Measurements from ENCODE around the gene SNX8. TPM values are rescaled to one million over a fixed set of nuclear protein-coding genes. Genes with fewer than 3 reads are reported as not detected.

Gene SNX8
- total RNA-seq, 1 donor from 2014 or later, result 8.3 TPM

DNA sequence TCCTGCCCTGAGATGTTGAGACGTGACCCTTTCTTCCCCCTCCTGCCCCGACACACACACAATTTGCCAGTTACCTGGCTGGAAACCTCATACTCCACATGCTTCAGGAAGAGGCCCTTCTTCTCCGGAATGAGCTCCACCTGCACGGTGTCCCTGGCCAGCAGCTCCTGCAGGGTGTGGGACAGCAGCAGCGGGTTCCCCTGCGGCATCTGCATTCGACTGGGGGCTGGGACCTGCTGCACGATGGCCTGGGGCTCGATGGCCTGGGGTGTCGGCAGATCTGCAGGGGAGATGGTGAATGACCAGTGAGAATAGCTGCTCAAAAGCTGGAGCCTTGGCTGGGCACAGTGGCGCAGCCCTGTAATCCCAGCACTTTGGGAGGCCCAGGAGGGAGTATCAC is 36.2 kb downstream of the SNX8 start:
- no peaks in the 10 kb centered on the region for H3K9me3 ChIP-seq
- no peaks in the 10 kb centered on the region for H3K36me3 ChIP-seq
- TF ChIP-seq POLR2A (IDR thresholded peaks at IDR 0.05), result no peak
- no peak for TF ChIP-seq CTCF (IDR thresholded peaks at IDR 0.05)
- TF ChIP-seq POLR2AphosphoS5 (IDR thresholded peaks at IDR 0.05; ENCODE audit: insufficient read depth in 1 of 2, low read depth in 1 of 2), result no peak
- intact Hi-C loops (cut with DNase I), result no loop called here
- H3K27me3 ChIP-seq, result no peaks in the 10 kb centered on the region
- peaks cover 22% of the 10 kb centered on the region for H3K4me1 ChIP-seq
- no peak overlapping the region for H3K27ac ChIP-seq
- H3K4me3 ChIP-seq, result no peak overlapping the region
- no peak for DNase-seq (ENCODE audit: extremely low spot score in 2 of 2)

DNA sequence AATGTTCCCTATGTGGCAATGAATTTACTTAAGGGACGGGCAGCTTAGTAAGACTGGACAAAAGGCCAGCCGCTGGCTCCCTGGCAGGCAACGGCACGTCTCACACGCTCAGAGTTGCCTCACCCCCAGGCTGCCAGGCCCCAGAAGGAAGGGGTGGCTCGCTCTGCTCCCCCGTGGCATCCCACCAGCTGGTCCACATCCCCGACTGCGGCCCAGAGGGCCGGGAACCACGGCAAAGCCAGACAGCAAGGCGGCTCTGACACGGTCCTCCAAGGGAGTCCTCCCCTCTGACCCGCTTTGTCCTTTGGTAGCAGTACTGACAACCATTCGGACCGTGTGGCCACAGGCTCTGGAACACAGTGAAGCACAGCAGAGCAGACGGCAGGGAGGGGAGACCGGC is 38.1 kb downstream of the SNX8 start:
- Histone ChIP-seq H3K27ac (no peak overlapping the region), H3K9me3 (no peaks in the 10 kb centered on the region), H3K36me3 (peaks cover 0 to 3% of the 10 kb centered on the region in 2 donors), H3K4me1 (peaks cover 10% of the 10 kb centered on the region), H3K27me3 (no peaks in the 10 kb centered on the region), H3K4me3 (no peak overlapping the region)
- TF ChIP-seq CTCF (IDR thresholded peaks at IDR 0.05), result no peak
- TF ChIP-seq POLR2A (IDR thresholded peaks at IDR 0.05), result no peak
- TF ChIP-seq POLR2AphosphoS5 (IDR thresholded peaks at IDR 0.05; ENCODE audit: insufficient read depth in 1 of 2, low read depth in 1 of 2), result no peak
- intact Hi-C loops (cut with DNase I), result no loop called here
- no peak for DNase-seq (ENCODE audit: extremely low spot score in 2 of 2)

DNA sequence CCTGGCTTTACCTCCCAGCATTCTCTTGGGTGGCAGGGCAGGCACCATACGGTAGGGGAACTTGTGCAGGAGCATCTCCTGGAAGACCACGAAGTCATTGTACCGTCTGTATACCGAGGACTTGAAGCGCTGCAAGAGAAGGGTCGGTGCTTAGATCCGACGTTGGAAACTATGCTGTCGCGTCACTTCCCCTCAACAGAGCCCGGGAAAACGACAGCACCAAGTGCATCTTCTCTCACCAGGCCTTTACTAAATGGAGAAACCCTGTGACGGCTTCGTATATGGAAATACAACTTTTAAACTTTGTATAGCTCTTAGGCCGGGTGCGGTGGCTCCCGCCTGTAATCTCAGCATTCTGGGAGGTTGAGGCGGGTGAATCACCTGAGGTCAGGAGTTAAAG is 39.1 kb downstream of the SNX8 start:
- no peak for DNase-seq (ENCODE audit: extremely low spot score in 2 of 2)

DNA sequence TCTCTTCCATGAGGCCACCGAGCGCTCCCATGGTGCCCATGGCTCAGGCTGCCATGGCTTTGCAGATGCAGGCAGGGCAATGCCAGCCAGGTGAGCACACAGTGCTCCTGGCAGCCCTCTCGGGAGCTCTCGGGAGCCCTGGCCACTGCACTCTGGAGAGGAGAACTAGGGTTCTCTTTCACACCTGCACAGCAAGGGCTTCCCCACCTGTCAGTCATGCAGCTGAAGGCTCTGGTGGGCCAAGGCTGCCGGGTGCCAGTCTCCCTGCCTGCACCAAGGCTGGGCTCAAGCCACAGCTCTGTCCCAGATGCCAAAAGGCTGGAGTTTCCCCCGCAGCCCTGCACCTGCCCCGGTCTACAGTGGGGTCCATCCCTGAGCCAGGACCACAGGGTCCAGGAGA is 39.6 kb downstream of the SNX8 start:
- H3K27me3 ChIP-seq, result no peaks in the 10 kb centered on the region
- peaks cover 0 to 10% of the 10 kb centered on the region in 2 donors for H3K36me3 ChIP-seq
- H3K27ac ChIP-seq, result no peak overlapping the region
- H3K4me3 ChIP-seq, result no peak overlapping the region
- DNase-seq (ENCODE audit: extremely low spot score in 2 of 2), result no peak
- TF ChIP-seq POLR2A (IDR thresholded peaks at IDR 0.05) (no peak), CTCF (IDR thresholded peaks at IDR 0.05) (no peak), POLR2AphosphoS5 (IDR thresholded peaks at IDR 0.05; ENCODE audit: insufficient read depth in 1 of 2, low read depth in 1 of 2) (no peak)
- intact Hi-C loops (cut with DNase I), result no loop called here
- H3K9me3 ChIP-seq, result no peaks in the 10 kb centered on the region
- peaks cover 3% of the 10 kb centered on the region for H3K4me1 ChIP-seq

More for the DNA sequence above, 39.1 kb downstream of the SNX8 start:
- Histone ChIP-seq H3K9me3 (no peaks in the 10 kb centered on the region), H3K27ac (no peak overlapping the region), H3K27me3 (no peaks in the 10 kb centered on the region), H3K4me3 (no peak overlapping the region), H3K4me1 (peaks cover 4% of the 10 kb centered on the region), H3K36me3 (peaks cover 0 to 10% of the 10 kb centered on the region in 2 donors)
- intact Hi-C loops (cut with DNase I), result no loop called here
- no peak for TF ChIP-seq POLR2AphosphoS5 (IDR thresholded peaks at IDR 0.05; ENCODE audit: insufficient read depth in 1 of 2, low read depth in 1 of 2)
- no peak for TF ChIP-seq CTCF (IDR thresholded peaks at IDR 0.05)
- no peak for TF ChIP-seq POLR2A (IDR thresholded peaks at IDR 0.05)

GRCh38 chr7:2273866-2274265 is 40.4 kb downstream of the SNX8 start:
- Histone ChIP-seq H3K4me1 (peaks cover 6% of the 10 kb centered on the region), H3K9me3 (no peaks in the 10 kb centered on the region), H3K27ac (no peak overlapping the region), H3K4me3 (no peak overlapping the region), H3K27me3 (no peaks in the 10 kb centered on the region), H3K36me3 (peaks cover 0 to 10% of the 10 kb centered on the region in 2 donors)
- no peak for TF ChIP-seq POLR2A (IDR thresholded peaks at IDR 0.05)
- TF ChIP-seq POLR2AphosphoS5 (IDR thresholded peaks at IDR 0.05; ENCODE audit: insufficient read depth in 1 of 2, low read depth in 1 of 2), result no peak
- TF ChIP-seq CTCF (IDR thresholded peaks at IDR 0.05), result no peak
- no peak for DNase-seq (ENCODE audit: extremely low spot score in 2 of 2)
- intact Hi-C loops (cut with DNase I), result no loop called here

Measured in vagina (tissue), 2 donors.